Liver (tissue), 9 donors: ENCODE measurements around the gene ENGASE. TPM values are rescaled to one million over a fixed set of nuclear protein-coding genes. Genes with fewer than 3 reads are reported as not detected.

Experiments
- DNase-seq: peaks from one replicate; pipeline ENCODE4 v3.0.0-alpha.2; 2017; ENCODE audit warnings: low spot score
- H3K27ac ChIP-seq, 2 donors: one replicate each; pipeline ENCODE4 v1.7.0; 2013; ENCODE audit warnings: inconsistent platforms in 2 of 2, low read length in 2 of 2, control low read depth in 1 of 2, low read depth in 1 of 2, mild to moderate bottlenecking in 1 of 2
- H3K27me3 ChIP-seq, 4 donors: one replicate each; pipeline versions ENCODE4 v1.6.1 to v1.7.0; 2013; ENCODE audit warnings: low read length in 3 of 4, inconsistent platforms in 1 of 4, mild to moderate bottlenecking in 1 of 4, moderate library complexity in 1 of 4; ENCODE audit not compliant: control insufficient read depth in 4 of 4, insufficient read depth in 4 of 4
- H3K36me3 ChIP-seq, 4 donors: one replicate each; pipeline versions ENCODE4 v1.6.1 to v1.7.0; 2013; ENCODE audit warnings: low read length in 3 of 4, mild to moderate bottlenecking in 3 of 4, low read depth in 1 of 4, moderate library complexity in 1 of 4; ENCODE audit not compliant: control insufficient read depth in 4 of 4, insufficient read depth in 3 of 4
- H3K4me1 ChIP-seq, 4 donors: one replicate each; pipeline versions ENCODE4 v1.6.1 to v1.7.0; 2013; ENCODE audit warnings: low read length in 3 of 4, mild to moderate bottlenecking in 3 of 4, moderate library complexity in 1 of 4; ENCODE audit not compliant: control insufficient read depth in 4 of 4, insufficient read depth in 4 of 4
- H3K4me3 ChIP-seq, 3 donors: one replicate each; pipeline versions ENCODE4 v1.6.1 to v1.7.0; 2013; ENCODE audit warnings: low read length in 3 of 3, control low read depth in 1 of 3, low read depth in 1 of 3, mild to moderate bottlenecking in 1 of 3
- H3K9ac ChIP-seq, 2 donors: one replicate each; pipeline ENCODE4 v1.7.0; 2013; ENCODE audit warnings: low read length in 2 of 2, mild to moderate bottlenecking in 2 of 2, moderate library complexity in 2 of 2, control low read depth in 1 of 2, low read depth in 1 of 2
- H3K9me3 ChIP-seq, 4 donors: one replicate each; pipeline versions ENCODE4 v1.6.1 to v1.7.0; 2013; ENCODE audit warnings: low read length in 3 of 4; ENCODE audit not compliant: control insufficient read depth in 4 of 4
- ATF3 ChIP-seq: IDR thresholded peaks from 2 replicates; pipeline ENCODE4 v1.6.1; 2016; ENCODE audit warnings: antibody characterized with exemption
- CTCF ChIP-seq: fragments of 150-350 bp; IDR thresholded peaks from 2 replicates; pipeline ENCODE4 v1.5.1; 2017; ENCODE audit warnings: improper control_type of control experiment, low read depth, low read length; ENCODE audit not compliant: missing input control
- EGR1 ChIP-seq, 2 donors: IDR thresholded peaks; 2 replicates each; pipeline ENCODE4 v1.6.1; 2016 to 2018; ENCODE audit warnings: antibody characterized with exemption in 2 of 2, low read depth in 2 of 2
- FOXA1 ChIP-seq: IDR thresholded peaks from 2 replicates; pipeline ENCODE4 v1.6.1; 2016; ENCODE audit warnings: antibody characterized with exemption
- FOXA2 ChIP-seq: IDR thresholded peaks from 2 replicates; pipeline ENCODE4 v1.6.1; 2016; ENCODE audit warnings: antibody characterized with exemption
- GABPA ChIP-seq, 2 donors: IDR thresholded peaks in 1 of 2; conservative IDR thresholded peaks in 1 of 2; 2 replicates each; pipeline ENCODE4 v1.6.1; 2016; ENCODE audit warnings: antibody characterized with exemption in 2 of 2, mild to moderate bottlenecking in 1 of 2, moderate library complexity in 1 of 2
- HNF4A ChIP-seq, 2 donors: conservative IDR thresholded peaks; 2 replicates each; pipeline ENCODE4 v1.6.1; 2016; ENCODE audit warnings: antibody characterized with exemption in 2 of 2, mild to moderate bottlenecking in 2 of 2
- HNF4G ChIP-seq: IDR thresholded peaks from 2 replicates; pipeline ENCODE4 v1.6.1; 2016; ENCODE audit warnings: antibody characterized with exemption
- JUND ChIP-seq, 2 donors: IDR thresholded peaks; 2 replicates each; pipeline ENCODE4 v1.6.1; 2016; ENCODE audit warnings: antibody characterized with exemption in 2 of 2
- NR2F2 ChIP-seq: IDR thresholded peaks from 2 replicates; pipeline ENCODE4 v1.6.1; 2016; ENCODE audit warnings: antibody characterized with exemption
- REST ChIP-seq: IDR thresholded peaks from 2 replicates; pipeline ENCODE4 v1.6.1; 2016; ENCODE audit warnings: antibody characterized with exemption, mild to moderate bottlenecking
- RXRA ChIP-seq, 2 donors: IDR thresholded peaks; 2 replicates each; pipeline ENCODE4 v1.6.1; 2017 to 2018; ENCODE audit warnings: antibody characterized with exemption in 2 of 2, mild to moderate bottlenecking in 1 of 2
- SP1 ChIP-seq: IDR thresholded peaks from 2 replicates; pipeline ENCODE4 v1.6.1; 2018; ENCODE audit warnings: antibody characterized with exemption, mild to moderate bottlenecking
- TAF1 ChIP-seq: conservative IDR thresholded peaks from 2 replicates; pipeline ENCODE4 v1.6.1; 2016; ENCODE audit warnings: antibody characterized with exemption, mild to moderate bottlenecking
- YY1 ChIP-seq: IDR thresholded peaks from 2 replicates; pipeline ENCODE4 v1.6.1; 2016; ENCODE audit warnings: antibody characterized with exemption, mild to moderate bottlenecking
- ZBTB33 ChIP-seq: IDR thresholded peaks from 2 replicates; pipeline ENCODE4 v1.6.1; 2016; ENCODE audit warnings: antibody characterized with exemption
- WGBS: extraction: QIAGEN DNeasy Blood & Tissue Kit; methylation state at CpG from one replicate; pipeline ENCODE4 v1.1.7; 2013; 5-methylcytosine and 5-hydroxymethylcytosine counted together
- polyA plus RNA-seq, 2 donors: library from polyadenylated mRNA; stranded (reverse) in 1 of 2; unstranded in 1 of 2; fragments of 200-250 nt in 1 of 2; fragments of >200 nt in 1 of 2; fragmentation: Nextera tagmentation in 1 of 2; extraction: Ambion mirVana in 1 of 2; gene quantifications; one replicate each; pipeline versions ENCODE4 v1.2.1 to v1.2.3, GENCODE V29; 2013 to 2015
- total RNA-seq, 2 donors: library from RNA; depleted of rRNA; stranded (reverse); fragments of >200 nt; gene quantifications; one replicate each; pipeline ENCODE4 v1.2.3, GENCODE V29; 2014
- donor health status: healthy.
- donor health status: healthy.
- donor health status: healthy.
- donor health status: healthy.
- donor health status: healthy.

ENGASE gene
- total and polyA plus RNA-seq, 4 donors, result 5.2 to 33.6 (median 7.8) TPM

GRCh38 chr17:79047923-79048825 is 26.4 kb upstream of the ENGASE start:
- Histone ChIP-seq H3K27me3 (peaks cover 0 to 6% (median 1%) of the 10 kb centered on the region in 4 donors), H3K9ac (no peak overlapping the region), H3K4me1 (no peaks in the 10 kb centered on the region), H3K36me3 (no peaks in the 10 kb centered on the region), H3K9me3 (no peaks in the 10 kb centered on the region), H3K4me3 (no peak overlapping the region), H3K27ac (no peak overlapping the region)
- no peak for DNase-seq
- no peak for TF ChIP-seq TAF1
- TF ChIP-seq FOXA2, result no peak
- TF ChIP-seq REST, result no peak
- TF ChIP-seq SP1, result no peak
- no peak for TF ChIP-seq YY1
- no peak for TF ChIP-seq HNF4G
- TF ChIP-seq GABPA (IDR thresholded peaks at IDR 0.05 in 1 of 2, conservative IDR thresholded peaks at IDR 0.05 in 1 of 2), result no peak
- TF ChIP-seq CTCF, result no peak
- no peak for TF ChIP-seq HNF4A (conservative IDR thresholded peaks at IDR 0.05)
- no peak for TF ChIP-seq EGR1 (IDR thresholded peaks at IDR 0.05; ENCODE audit: low read depth in 2 of 2)
- no peak for TF ChIP-seq NR2F2
- no peak for TF ChIP-seq FOXA1
- 74% methylated on average over 41 of the region's 41 CpGs for whole genome bisulfite sequencing

GRCh38 chr17:79048826-79049755 is 25.5 kb upstream of the ENGASE start:
- Histone ChIP-seq H3K9ac (no peak overlapping the region), H3K27ac (no peak overlapping the region), H3K4me3 (no peak overlapping the region), H3K27me3 (peaks cover 0 to 5% (median 1%) of the 10 kb centered on the region in 4 donors), H3K4me1 (no peaks in the 10 kb centered on the region), H3K9me3 (peaks cover 0 to 3% (median 0%) of the 10 kb centered on the region in 4 donors), H3K36me3 (no peaks in the 10 kb centered on the region)
- 77% methylated on average over 21 of the region's 21 CpGs for WGBS
- DNase-seq, result no peak
- no peak for TF ChIP-seq NR2F2
- no peak for TF ChIP-seq TAF1
- TF ChIP-seq JUND (IDR thresholded peaks at IDR 0.05), result no peak
- no peak for TF ChIP-seq ATF3
- TF ChIP-seq HNF4A (conservative IDR thresholded peaks at IDR 0.05), result no peak
- TF ChIP-seq RXRA (IDR thresholded peaks at IDR 0.05), result no peak
- no peak for TF ChIP-seq HNF4G
- TF ChIP-seq ZBTB33, result no peak
- TF ChIP-seq EGR1 (IDR thresholded peaks at IDR 0.05; ENCODE audit: low read depth in 2 of 2), result no peak
- TF ChIP-seq SP1, result no peak
- TF ChIP-seq REST, result no peak
